Upper lobe of left lung (tissue), 4 donors: Measurements from ENCODE around the gene NCK2.

Experiments
- CTCF ChIP-seq, 6 experiments: fragments of 450-650 bp in 4 of 6; fragments of 200-600 bp in 2 of 6; sonication (generic) in 2 of 6; IDR thresholded peaks; one replicate each; pipeline ENCODE4 v1.5.1; 2016 to 2019; ENCODE audit warnings: antibody characterized with exemption in 6 of 6
- EP300 ChIP-seq, 4 donors: sonication (generic); formaldehyde crosslinking; IDR thresholded peaks; one replicate each; pipeline ENCODE4 v1.5.1; 2017; ENCODE audit warnings: antibody characterized with exemption in 4 of 4, control low read depth in 2 of 4
- POLR2A ChIP-seq, 4 donors: fragments of 450-650 bp; IDR thresholded peaks; one replicate each; pipeline ENCODE4 v1.5.1; 2016 to 2017; ENCODE audit warnings: antibody characterized with exemption in 4 of 4, mild to moderate bottlenecking in 2 of 4
- POLR2AphosphoS5 ChIP-seq, 2 donors: sonication (generic); formaldehyde crosslinking; IDR thresholded peaks; one replicate each; pipeline ENCODE4 v1.5.1; 2017; ENCODE audit warnings: antibody characterized with exemption in 2 of 2

GRCh38 chr2:105924271-105924670 lies 179.6 kb downstream of the NCK2 start:
- TF ChIP-seq CTCF (IDR thresholded peaks at IDR 0.05) (no peak), POLR2A (IDR thresholded peaks at IDR 0.05) (no peak), POLR2AphosphoS5 (IDR thresholded peaks at IDR 0.05) (no peak), EP300 (IDR thresholded peaks at IDR 0.05) (no peak)
